Measurements from ENCODE around the gene TMEM60.

The TMEM60 gene

GRCh38 chr7:77753173-77753572 lies 45.1 kb downstream of the TMEM60 start:
- TF ChIP-seq ZBTB7A (IDR thresholded peaks at IDR 0.05; ENCODE audit: low read depth) (no peak), NFIC (IDR thresholded peaks at IDR 0.05) (no peak), USF1 (IDR thresholded peaks at IDR 0.05) (no peak), TAF1 (IDR thresholded peaks at IDR 0.05; ENCODE audit: low read depth) (no peak), TEAD4 (IDR thresholded peaks at IDR 0.05) (no peak), CEBPB (IDR thresholded peaks at IDR 0.05) (no peak), TCF12 (IDR thresholded peaks at IDR 0.05; ENCODE audit: low read depth) (no peak), CREB1 (IDR thresholded peaks at IDR 0.05; ENCODE audit: low read depth) (no peak), FOXM1 (IDR thresholded peaks at IDR 0.05; ENCODE audit: borderline replicate concordance, low read depth) (no peak)

- TF ChIP-seq MAX (IDR thresholded peaks at IDR 0.05) (no peak), ZBTB7A (IDR thresholded peaks at IDR 0.05; ENCODE audit: low read depth) (no peak), NFIC (IDR thresholded peaks at IDR 0.05) (no peak), EGR1 (IDR thresholded peaks at IDR 0.05) (no peak), TEAD4 (IDR thresholded peaks at IDR 0.05) (no peak), FOXM1 (IDR thresholded peaks at IDR 0.05; ENCODE audit: borderline replicate concordance, low read depth) (no peak), RAD21 (IDR thresholded peaks at IDR 0.05; ENCODE audit: low read depth) (no peak), USF1 (IDR thresholded peaks at IDR 0.05) (no peak), CEBPB (IDR thresholded peaks at IDR 0.05) (no peak), EP300 (IDR thresholded peaks at IDR 0.05; ENCODE audit: borderline replicate concordance) (no peak), TCF12 (IDR thresholded peaks at IDR 0.05; ENCODE audit: low read depth) (no peak), CREB1 (IDR thresholded peaks at IDR 0.05; ENCODE audit: low read depth) (no peak), YY1 (IDR thresholded peaks at IDR 0.05; ENCODE audit: low read depth) (no peak)
Observed at GRCh38 chr7:77752016-77752415, 46.2 kb downstream of the TMEM60 start.

GRCh38 chr7:77747718-77748117 lies 50.5 kb downstream of the TMEM60 start:
- TF ChIP-seq EGR1 (IDR thresholded peaks at IDR 0.05) (no peak), FOXM1 (IDR thresholded peaks at IDR 0.05; ENCODE audit: borderline replicate concordance, low read depth) (no peak), USF1 (IDR thresholded peaks at IDR 0.05) (no peak), CREB1 (IDR thresholded peaks at IDR 0.05; ENCODE audit: low read depth) (no peak), RAD21 (IDR thresholded peaks at IDR 0.05; ENCODE audit: low read depth) (no peak), TEAD4 (IDR thresholded peaks at IDR 0.05) (no peak)

GRCh38 chr7:77747178-77747577 lies 51.1 kb downstream of the TMEM60 start:
- TF ChIP-seq FOXM1 (IDR thresholded peaks at IDR 0.05; ENCODE audit: borderline replicate concordance, low read depth) (no peak), TCF12 (IDR thresholded peaks at IDR 0.05; ENCODE audit: low read depth) (no peak), TAF1 (IDR thresholded peaks at IDR 0.05; ENCODE audit: low read depth) (no peak), NFIC (IDR thresholded peaks at IDR 0.05) (no peak)

DNA sequence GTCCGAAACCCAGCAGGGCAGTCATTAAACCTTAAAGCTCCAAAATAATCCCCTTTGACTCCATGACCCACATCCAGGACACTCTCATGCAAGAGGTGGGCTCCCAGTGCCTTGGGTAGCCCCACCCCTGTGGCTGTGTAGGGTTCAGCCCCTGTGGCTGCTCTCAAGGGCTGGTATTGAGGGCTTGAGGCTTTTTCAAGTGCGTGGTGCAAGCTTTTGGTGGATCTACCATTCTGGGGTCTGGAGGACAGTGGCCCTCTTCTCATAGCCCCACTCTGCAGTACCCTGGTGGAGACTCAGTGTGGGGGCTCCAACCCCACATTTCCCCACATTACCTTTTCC lies 51.4 kb downstream of the TMEM60 start:
- no peak for TF ChIP-seq RAD21 (IDR thresholded peaks at IDR 0.05; ENCODE audit: low read depth)
- TF ChIP-seq ZBTB7A (IDR thresholded peaks at IDR 0.05; ENCODE audit: low read depth), result no peak
- TF ChIP-seq CEBPB (IDR thresholded peaks at IDR 0.05), result no peak
- no peak for TF ChIP-seq USF1 (IDR thresholded peaks at IDR 0.05)
- TF ChIP-seq NFIC (IDR thresholded peaks at IDR 0.05), result no peak
- no peak for TF ChIP-seq CREB1 (IDR thresholded peaks at IDR 0.05; ENCODE audit: low read depth)
- no peak for TF ChIP-seq YY1 (IDR thresholded peaks at IDR 0.05; ENCODE audit: low read depth)
- no peak for TF ChIP-seq REST (IDR thresholded peaks at IDR 0.05; ENCODE audit: low read depth)
- TF ChIP-seq EGR1 (IDR thresholded peaks at IDR 0.05), result no peak

- TF ChIP-seq EGR1 (IDR thresholded peaks at IDR 0.05) (no peak), MAX (IDR thresholded peaks at IDR 0.05) (no peak), CEBPB (IDR thresholded peaks at IDR 0.05) (no peak), REST (IDR thresholded peaks at IDR 0.05; ENCODE audit: low read depth) (no peak), RAD21 (IDR thresholded peaks at IDR 0.05; ENCODE audit: low read depth) (no peak), ZBTB7A (IDR thresholded peaks at IDR 0.05; ENCODE audit: low read depth) (no peak), FOXM1 (IDR thresholded peaks at IDR 0.05; ENCODE audit: borderline replicate concordance, low read depth) (no peak), TCF12 (IDR thresholded peaks at IDR 0.05; ENCODE audit: low read depth) (no peak), YY1 (IDR thresholded peaks at IDR 0.05; ENCODE audit: low read depth) (no peak), TEAD4 (IDR thresholded peaks at IDR 0.05) (no peak), USF1 (IDR thresholded peaks at IDR 0.05) (no peak), CREB1 (IDR thresholded peaks at IDR 0.05; ENCODE audit: low read depth) (no peak)
Observed at GRCh38 chr7:77746164-77746823, 51.9 kb downstream of the TMEM60 start.
